Endothelial cell of umbilical vein (primary cell): Measurements from ENCODE around the gene FUT8. TPM values are rescaled to one million over a fixed set of nuclear protein-coding genes. Genes with fewer than 3 reads are reported as not detected.

ENCODE experiments used
- BruUV-seq: library from RNA; stranded (reverse); fragments of 400-500 nt; replicated peaks from 2 replicates; lab custom pipeline; 2021; lab: Mats Ljungman, UMichigan
- CTCF ChIA-PET: fragments of 300-600, 350-600 bp; sonication (Branson Sonifier 250); formaldehyde crosslinking; loops from one replicate; lab custom pipeline; 2021; ENCODE audit warnings: antibody characterized with exemption, inconsistent platforms; lab: Charles Lee
- POLR2A ChIA-PET: fragments of 300-600, 350-600 bp; sonication (Branson Sonifier 250); formaldehyde crosslinking; loops from one replicate; lab custom pipeline; 2021; ENCODE audit warnings: antibody characterized with exemption, inconsistent platforms; lab: Charles Lee
- DNase-seq: peaks from one replicate; pipeline ENCODE4 v3.0.0-alpha.2; 2011; ENCODE audit warnings: low read depth, low spot score
- FAIRE-seq: peaks from 2 replicates; lab custom pipeline; 2011; peaks lifted over from hg19 to GRCh38; lab: Jason Lieb, UNC
- H2AFZ ChIP-seq: 2 replicates; pipeline ENCODE4 v1.6.0; 2012; ENCODE audit warnings: low read depth, low read length, control low read depth, inconsistent platforms
- H3K27ac ChIP-seq: 2 replicates; pipeline ENCODE4 v1.5.1; 2011; ENCODE audit warnings: low read depth, mild to moderate bottlenecking, control low read depth, low read length, moderate library complexity; ENCODE audit not compliant: insufficient read depth
- H3K27me3 ChIP-seq, 2 experiments: 2 replicates each; pipeline versions ENCODE4 v1.6.0 to v1.6.1; 2011; ENCODE audit warnings: low read length in 2 of 2, mixed read lengths in 1 of 2; ENCODE audit not compliant: control insufficient read depth in 2 of 2, insufficient read depth in 2 of 2
- H3K36me3 ChIP-seq, 2 experiments: 2 replicates in 1 of 2; 3 replicates in 1 of 2; pipeline ENCODE4 v1.5.1; 2011; ENCODE audit warnings: low read length in 2 of 2, mild to moderate bottlenecking in 1 of 2, moderate library complexity in 1 of 2; ENCODE audit not compliant: control insufficient read depth in 2 of 2, insufficient read depth in 2 of 2; ENCODE audit errors: extremely low read depth in 1 of 2
- H3K4me1 ChIP-seq: 3 replicates; pipeline ENCODE4 v1.5.1; 2011; ENCODE audit warnings: mild to moderate bottlenecking, low read length; ENCODE audit not compliant: control insufficient read depth, insufficient read depth; ENCODE audit errors: extremely low read depth
- H3K4me2 ChIP-seq: 2 replicates; pipeline ENCODE4 v1.6.1; 2011; ENCODE audit warnings: low read length, control low read depth, mixed read lengths; ENCODE audit not compliant: insufficient read depth
- H3K4me3 ChIP-seq, 3 experiments: fragments of 200-600 bp in 1 of 3; sonication (generic), shearing (Covaris generic) in 1 of 3; replicated peaks in 1 of 3; 2 replicates each; pipeline ENCODE4 v1.5.1; 2011 to 2016; ENCODE audit warnings: control low read depth in 3 of 3, low read length in 3 of 3, mild to moderate bottlenecking in 2 of 3, inconsistent platforms in 1 of 3, low read depth in 1 of 3, moderate library complexity in 1 of 3; ENCODE audit not compliant: insufficient read depth in 1 of 3
- H3K79me2 ChIP-seq: 2 replicates; pipeline ENCODE4 v1.6.0; 2012; ENCODE audit warnings: low read length, inconsistent platforms; ENCODE audit not compliant: control insufficient read depth, insufficient read depth
- H3K9ac ChIP-seq: replicated peaks from 2 replicates; pipeline ENCODE3; 2011; ENCODE audit warnings: low read length, control low read depth; ENCODE audit not compliant: insufficient read depth; ENCODE audit errors: extremely low read depth
- H3K9me1 ChIP-seq: replicated peaks from 3 replicates; pipeline ENCODE4 v1.6.0; 2011; ENCODE audit warnings: mild to moderate bottlenecking, low read length; ENCODE audit not compliant: control insufficient read depth, insufficient read depth; ENCODE audit errors: extremely low read depth
- H3K9me3 ChIP-seq: replicated peaks from 2 replicates; pipeline ENCODE4 v1.5.1; 2012; ENCODE audit warnings: low read length, inconsistent platforms; ENCODE audit not compliant: control insufficient read depth, insufficient read depth
- H4K20me1 ChIP-seq: replicated peaks from 2 replicates; pipeline ENCODE3; 2011; ENCODE audit warnings: mild to moderate bottlenecking, low read length; ENCODE audit not compliant: control insufficient read depth, insufficient read depth; ENCODE audit errors: extremely low read depth
- EZH2 ChIP-seq: IDR thresholded peaks from 2 replicates; pipeline ENCODE4 v1.6.1; 2012; ENCODE audit warnings: borderline replicate concordance, low read depth, mild to moderate bottlenecking, moderate library complexity, low read length, inconsistent platforms; ENCODE audit not compliant: severe bottlenecking
- FOS ChIP-seq: IDR thresholded peaks from 2 replicates; pipeline ENCODE4 v1.6.1; 2011; ENCODE audit warnings: mild to moderate bottlenecking, low read length, moderate library complexity, borderline replicate concordance; ENCODE audit not compliant: insufficient read depth
- JUN ChIP-seq: IDR thresholded peaks from 2 replicates; pipeline ENCODE4 v1.6.1; 2011; ENCODE audit warnings: borderline replicate concordance, low read depth; ENCODE audit not compliant: insufficient read length, insufficient read depth
- MAX ChIP-seq: IDR thresholded peaks from 2 replicates; pipeline ENCODE4 v1.6.1; 2011; ENCODE audit not compliant: insufficient read depth, insufficient read length
- MYC ChIP-seq: IDR thresholded peaks from one replicate; pipeline ENCODE4 v1.6.1; 2011; ENCODE audit warnings: mild to moderate bottlenecking, low read depth, low read length
- POLR2A ChIP-seq: IDR thresholded peaks from 2 replicates; pipeline ENCODE4 v1.6.1; 2012; ENCODE audit warnings: low read depth, mild to moderate bottlenecking, control low read depth, low read length
- POLR2AphosphoS5 ChIP-seq: IDR thresholded peaks from 2 replicates; pipeline ENCODE4 v1.6.1; 2012; ENCODE audit warnings: low read depth, mild to moderate bottlenecking, control low read depth, low read length, moderate library complexity; ENCODE audit not compliant: insufficient read depth
- dilution Hi-C: fragments of 300-500 bp; cut with MboI; formaldehyde crosslinking; loops from one replicate; pipeline ENCODE4 v1.15.0; 2019; ENCODE audit warnings: low sequenced_read_pairs; ENCODE audit not compliant: extremely low pct_ligation_motif_present
- intact Hi-C: fragments of 100-400 bp; cut with micrococcal nuclease; formaldehyde crosslinking; loops from one replicate; pipeline ENCODE4 v1.10.0; 2022
- polyA plus RNA-seq, 4 experiments: library from polyadenylated mRNA; depleted of rRNA in 3 of 4; stranded (reverse) in 3 of 4; unstranded in 1 of 4; fragments of >200 nt; gene quantifications; 2 replicates each; pipeline versions ENCODE4 v1.2.1 to v1.2.3, GENCODE V29; 2011 to 2012; ENCODE audit warnings: missing spikeins in 1 of 4
- total RNA-seq: library from RNA; stranded (reverse); gene quantifications from 2 replicates; pipeline ENCODE4 v1.2.3, GENCODE V29; 2021

The FUT8 gene
- total and polyA plus RNA-seq, 2 donors (not counting 3 experiments of a cell fraction or from before 2014, with no cell fraction given): 16.7 to 38.8 TPM

GRCh38 chr14:65639216-65639615 lies 226.7 kb downstream of the FUT8 start:
- no TSS peak for BruUV-seq

GRCh38 chr14:65650826-65651225 lies 238.3 kb downstream of the FUT8 start:
- Histone ChIP-seq H3K4me3 (no peak overlapping the region), H3K4me1 (no peaks in the 10 kb centered on the region), H3K79me2 (no peaks in the 10 kb centered on the region), H3K27ac (no peak overlapping the region), H3K9me1 (no peaks in the 10 kb centered on the region), H4K20me1 (no peaks in the 10 kb centered on the region), H2AFZ (no peak overlapping the region), H3K9ac (no peak overlapping the region), H3K36me3 (no peaks in the 10 kb centered on the region), H3K4me2 (no peak overlapping the region), H3K27me3 (no peaks in the 10 kb centered on the region), H3K9me3 (no peaks in the 10 kb centered on the region)
- ChIA-PET POLR2A (no interaction called here), CTCF (interaction anchor here (0.9 kb wide), 1 partner anchor 236 kb away, joined by 4 read pairs; no protein-coding TSS in a partner anchor)
- intact Hi-C loops (no loop called here), dilution Hi-C loops (no loop called here)
- TF ChIP-seq FOS: no peak
- FAIRE-seq (no peak), DNase-seq (no peak)
- BruUV-seq: no TSS peak

More at GRCh38 chr14:65639216-65639615, 226.7 kb downstream of the FUT8 start:
- Histone ChIP-seq H3K4me1 (peaks cover 11% of the 10 kb centered on the region), H3K9me3 (no peaks in the 10 kb centered on the region), H4K20me1 (no peaks in the 10 kb centered on the region), H3K9me1 (no peaks in the 10 kb centered on the region), H3K4me2 (no peak overlapping the region), H3K36me3 (no peaks in the 10 kb centered on the region), H2AFZ (no peak overlapping the region), H3K27me3 (no peaks in the 10 kb centered on the region), H3K79me2 (no peaks in the 10 kb centered on the region), H3K4me3 (no peak overlapping the region), H3K27ac (no peak overlapping the region), H3K9ac (no peak overlapping the region)
- TF ChIP-seq POLR2AphosphoS5: no peak
- no peak for TF ChIP-seq JUN
- TF ChIP-seq MYC: no peak
- no peak for TF ChIP-seq MAX
- TF ChIP-seq EZH2: no peak
- TF ChIP-seq POLR2A: no peak
- no peak for TF ChIP-seq FOS
- CTCF ChIA-PET: interaction anchor here (0.7 to 2.1 kb wide), 5 partner anchors 19 to 224 kb away, joined by 3 to 5 read pairs (median 4); no protein-coding TSS in a partner anchor
- intact Hi-C loops (no loop called here), dilution Hi-C loops (no loop called here)
- FAIRE-seq (no peak), DNase-seq (peak; percentile 54)
- POLR2A ChIA-PET: no interaction called here
